T-cell (primary cell): ENCODE results near the gene PARD3. TPM values are rescaled to one million over a fixed set of nuclear protein-coding genes. Genes with fewer than 3 reads are reported as not detected.

Experiments
- ATAC-seq, 4 experiments: fragments of 200-7000 bp in 3 of 4; fragments of 150-1000 bp in 1 of 4; cut with Tn5 transposase; replicated peaks in 1 of 4; 1 replicate in 3 of 4; 2 replicates in 1 of 4; pipeline ENCODE4 v1.10.0; 2021; ENCODE audit warnings: moderate library complexity in 3 of 4, mild to moderate bottlenecking in 2 of 4, moderate number of reproducible peaks in 1 of 4
- CTCF ChIA-PET, 2 donors: fragments of 300-600 bp; sonication (Branson Sonifier 250); formaldehyde crosslinking; loops; one replicate each; lab custom pipeline; 2022; ENCODE audit warnings: antibody characterized with exemption in 2 of 2; lab: Charles Lee
- POLR2A ChIA-PET, 2 donors: fragments of 300-600 bp; sonication (Branson Sonifier 250); formaldehyde crosslinking; loops; one replicate each; lab custom pipeline; 2022; ENCODE audit warnings: antibody characterized with exemption in 2 of 2; lab: Charles Lee
- DNase-seq, 35 experiments: peaks; one replicate each; pipeline versions ENCODE4 v3.0.0 to v3.0.0-alpha.2; 2013 to 2023
- H3K27ac ChIP-seq: one replicate; pipeline ENCODE4 v1.5.1; 2013; ENCODE audit warnings: low read length
- H3K27me3 ChIP-seq, 2 experiments: replicated peaks in 1 of 2; 1 replicate in 1 of 2; 2 replicates in 1 of 2; pipeline versions ENCODE4 v1.6.1 to v1.7.0; 2013; ENCODE audit warnings: low read length in 1 of 2, mixed read lengths in 1 of 2; ENCODE audit not compliant: control insufficient read depth in 2 of 2, insufficient read depth in 2 of 2; ENCODE audit errors: extremely low read depth in 1 of 2
- H3K36me3 ChIP-seq, 2 donors: 1 replicate in 1 of 2; 2 replicates in 1 of 2; pipeline versions ENCODE4 v1.6.1 to v1.7.0; 2013; ENCODE audit warnings: low read length in 1 of 2; ENCODE audit not compliant: control insufficient read depth in 2 of 2, insufficient read depth in 1 of 2; ENCODE audit errors: extremely low read depth in 1 of 2
- H3K4me1 ChIP-seq, 2 experiments: 1 replicate in 1 of 2; 2 replicates in 1 of 2; pipeline versions ENCODE4 v1.6.1 to v1.7.0; 2013; ENCODE audit warnings: low read length in 2 of 2, mixed read lengths in 1 of 2; ENCODE audit not compliant: insufficient read depth in 2 of 2, control insufficient read depth in 1 of 2; ENCODE audit errors: extremely low read depth in 1 of 2
- H3K4me3 ChIP-seq, 2 donors: 1 replicate in 1 of 2; 2 replicates in 1 of 2; pipeline versions ENCODE4 v1.5.1 to v1.7.0; 2013; ENCODE audit warnings: mild to moderate bottlenecking in 2 of 2, low read length in 1 of 2, moderate library complexity in 1 of 2; ENCODE audit not compliant: control insufficient read depth in 1 of 2; ENCODE audit errors: extremely low read depth in 1 of 2
- H3K9me3 ChIP-seq: 2 replicates; pipeline ENCODE4 v1.7.0; 2013
- H3K27ac Mint-ChIP-seq, 2 donors: one replicate each; pipeline ENCODE4 v1.8.0; 2020 to 2021; ENCODE audit warnings: mild to moderate bottlenecking in 2 of 2, mixed read lengths in 2 of 2
- H3K27me3 Mint-ChIP-seq, 2 donors: one replicate each; pipeline ENCODE4 v1.8.0; 2021 to 2022; ENCODE audit warnings: mixed read lengths in 2 of 2
- H3K36me3 Mint-ChIP-seq: one replicate; pipeline ENCODE4 v1.8.0; 2021; ENCODE audit warnings: mixed read lengths
- H3K4me1 Mint-ChIP-seq, 3 donors: one replicate each; pipeline ENCODE4 v1.8.0; 2020 to 2022; ENCODE audit warnings: mixed read lengths in 3 of 3, mild to moderate bottlenecking in 1 of 3
- H3K4me3 Mint-ChIP-seq, 3 donors: one replicate each; pipeline ENCODE4 v1.8.0; 2020 to 2022; ENCODE audit warnings: mild to moderate bottlenecking in 3 of 3, mixed read lengths in 3 of 3, moderate library complexity in 3 of 3
- H3K9me3 Mint-ChIP-seq, 3 donors: one replicate each; pipeline ENCODE4 v1.8.0; 2020 to 2022; ENCODE audit warnings: mixed read lengths in 3 of 3
- WGBS: methylation state at CpG from one replicate; pipeline ENCODE4 v1.1.5; 2013; ENCODE audit warnings: missing lambda C conversion rate; ENCODE audit not compliant: insufficient coverage; 5-methylcytosine and 5-hydroxymethylcytosine counted together
- total RNA-seq, 35 experiments: library from RNA in 6 of 35; stranded (reverse) in 6 of 35; fragments of 120-200 nt in 1 of 35; gene quantifications; one replicate each; pipeline versions ENCODE4 v1.2.1 to v1.2.4 and lab custom pipeline; 2013 to 2026

Gene PARD3
- total RNA-seq, 5 donors from 2014 or later (not counting 1 experiment from before 2014, with no cell fraction given): 0.36 to 0.92 (median 0.65) TPM

DNA sequence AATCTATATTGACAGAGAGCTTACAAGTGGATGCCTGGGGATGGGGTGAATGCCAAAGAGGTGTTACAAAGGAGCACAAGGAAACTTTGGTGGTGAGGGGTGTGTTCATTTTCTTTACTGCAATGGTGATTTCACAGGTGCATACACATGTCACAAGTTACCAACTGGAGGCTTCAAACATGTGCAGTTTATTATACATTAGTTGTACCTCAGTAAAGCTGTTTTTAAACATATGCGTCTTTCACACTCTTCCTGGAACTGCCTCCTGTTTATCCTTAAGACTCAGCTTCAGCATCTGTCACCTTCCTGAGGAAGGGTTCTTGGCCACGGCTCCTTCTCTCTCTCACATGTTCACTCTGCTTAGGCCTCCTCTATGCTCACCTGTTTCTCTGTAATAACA lies 731.5 kb downstream of the PARD3 start:
- ATAC-seq (no peak), DNase-seq (no peak)
- Histone ChIP-seq H3K36me3 (no peaks in the 10 kb centered on the region), H3K27ac (no peak overlapping the region), H3K27me3 (peaks cover 0 to 5% of the 10 kb centered on the region in 2 experiments), H3K4me1 (no peaks in the 10 kb centered on the region), H3K4me3 (no peak overlapping the region), H3K9me3 (no peaks in the 10 kb centered on the region)
- no peaks in the 10 kb centered on the region for H3K4me1 Mint-ChIP-seq
- no peak overlapping the region for H3K27ac Mint-ChIP-seq
- H3K36me3 Mint-ChIP-seq: no peaks in the 10 kb centered on the region
- ChIA-PET CTCF (no interaction called here), POLR2A (no interaction called here)
- WGBS: no CpG with 5 or more reads among the region's 2 CpGs
- no peak overlapping the region for H3K4me3 Mint-ChIP-seq
- H3K27me3 Mint-ChIP-seq: no peaks in the 10 kb centered on the region
- peaks cover 0 to 6% (median 4%) of the 10 kb centered on the region in 3 donors for H3K9me3 Mint-ChIP-seq

DNA sequence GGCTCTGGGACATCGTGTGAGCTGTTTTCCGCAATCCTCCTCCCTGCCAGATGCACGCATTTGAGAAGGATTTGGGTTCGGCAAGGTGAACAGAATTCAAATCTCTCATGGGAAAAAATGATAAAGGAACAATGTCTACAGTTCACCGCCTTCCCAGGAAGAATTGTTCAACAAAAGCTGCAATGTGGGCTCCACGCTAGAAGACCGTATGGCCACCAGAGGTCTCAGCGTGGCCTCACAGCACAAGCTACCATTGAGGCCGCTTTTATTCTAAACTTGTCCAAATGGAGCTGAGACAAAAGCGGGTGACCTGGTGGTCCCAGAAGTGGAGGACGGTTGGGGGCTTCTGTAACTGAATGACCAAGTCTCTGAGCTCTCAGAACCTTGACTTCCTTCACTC lies 733.1 kb downstream of the PARD3 start:
- no peaks in the 10 kb centered on the region for H3K9me3 ChIP-seq
- H3K36me3 ChIP-seq: no peaks in the 10 kb centered on the region
- no peak for ATAC-seq
- 82% methylated on average over 7 of the region's 11 CpGs for WGBS
- H3K27ac ChIP-seq: no peak overlapping the region
- H3K4me3 ChIP-seq: no peak overlapping the region
- H3K36me3 Mint-ChIP-seq: no peaks in the 10 kb centered on the region
- H3K27ac Mint-ChIP-seq: no peak overlapping the region
- peaks cover 0 to 5% of the 10 kb centered on the region in 2 experiments for H3K27me3 ChIP-seq
- no peaks in the 10 kb centered on the region for H3K4me1 Mint-ChIP-seq
- no peaks in the 10 kb centered on the region for H3K27me3 Mint-ChIP-seq
- peaks cover 0 to 6% (median 4%) of the 10 kb centered on the region in 3 donors for H3K9me3 Mint-ChIP-seq
- DNase-seq: no peak
- H3K4me3 Mint-ChIP-seq: no peak overlapping the region
- POLR2A ChIA-PET: no interaction called here
- H3K4me1 ChIP-seq: no peaks in the 10 kb centered on the region
- CTCF ChIA-PET: no interaction called here

DNA sequence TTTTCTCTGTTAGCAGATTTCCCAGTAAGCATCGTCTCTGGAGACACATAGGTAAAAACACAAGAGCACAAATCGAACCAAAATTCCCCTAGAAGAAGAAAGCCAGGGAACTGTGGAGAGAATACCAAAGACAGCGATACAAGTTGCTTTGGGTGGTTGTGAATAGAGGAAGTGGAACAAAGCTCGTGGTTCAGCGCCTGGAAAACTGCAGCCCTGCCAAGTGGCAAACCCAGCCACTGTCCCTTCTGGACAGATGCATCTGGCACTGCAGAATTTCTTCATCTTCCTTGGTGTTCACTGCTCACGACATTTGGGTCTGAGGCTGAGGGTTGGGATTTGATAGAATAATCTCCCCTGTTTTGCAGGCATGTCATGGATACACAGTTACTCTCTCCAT lies 733.8 kb downstream of the PARD3 start:
- H3K27ac ChIP-seq: no peak overlapping the region
- Mint-ChIP-seq H3K27me3 (no peaks in the 10 kb centered on the region), H3K9me3 (peaks cover 0 to 6% (median 4%) of the 10 kb centered on the region in 3 donors), H3K4me1 (no peaks in the 10 kb centered on the region), H3K36me3 (no peaks in the 10 kb centered on the region), H3K4me3 (no peak overlapping the region), H3K27ac (no peak overlapping the region)
- H3K4me1 ChIP-seq: no peaks in the 10 kb centered on the region
- 29% methylated on average over 3 of the region's 6 CpGs for WGBS
- CTCF ChIA-PET: no interaction called here
- DNase-seq (no peak), ATAC-seq (no peak)
- H3K4me3 ChIP-seq: no peak overlapping the region
- H3K36me3 ChIP-seq: no peaks in the 10 kb centered on the region
- H3K27me3 ChIP-seq: peaks cover 0 to 5% of the 10 kb centered on the region in 2 experiments
- POLR2A ChIA-PET: no interaction called here
- H3K9me3 ChIP-seq: no peaks in the 10 kb centered on the region

DNA sequence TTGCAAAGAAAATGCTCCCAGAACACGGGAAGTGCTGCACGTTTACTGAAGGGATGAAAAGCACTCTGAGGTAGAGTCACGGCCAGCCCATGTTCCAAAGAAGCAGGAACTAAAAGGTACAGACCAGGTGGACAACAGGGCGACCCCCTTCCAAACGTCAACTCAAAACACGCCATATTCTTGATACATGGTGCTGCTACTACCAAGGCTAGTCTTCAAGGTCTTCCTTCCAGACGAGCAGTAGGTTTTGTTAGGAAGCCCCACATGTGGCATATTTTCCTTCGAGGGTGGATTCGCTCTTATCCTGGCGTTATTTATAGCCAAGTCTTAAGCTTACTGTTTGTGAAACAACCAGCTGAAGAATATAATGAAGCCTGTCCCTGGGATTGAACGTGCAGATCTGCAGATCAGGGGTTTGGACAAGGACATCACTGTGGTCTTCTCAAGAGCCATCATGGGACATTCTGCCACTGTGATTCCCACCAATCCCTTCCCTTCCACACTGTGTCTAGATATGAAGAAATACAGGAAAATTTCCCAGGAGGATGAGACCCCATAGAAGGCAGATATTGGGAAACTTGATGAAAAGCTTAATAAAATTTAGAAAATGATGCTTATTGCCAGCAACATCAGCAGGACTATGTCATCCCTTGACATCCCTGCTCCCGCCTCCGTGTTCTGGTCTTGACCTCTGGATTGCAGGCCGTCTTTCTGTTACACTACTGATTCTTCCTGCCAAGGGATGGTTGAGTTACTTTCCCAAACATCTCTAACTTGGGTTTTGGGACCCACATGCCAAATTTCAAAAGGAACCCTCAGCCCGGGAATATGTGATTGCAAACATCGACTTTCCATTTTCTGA lies 734.4 kb downstream of the PARD3 start:
- Histone ChIP-seq H3K27me3 (peaks cover 0 to 5% of the 10 kb centered on the region in 2 experiments), H3K36me3 (no peaks in the 10 kb centered on the region), H3K4me3 (no peak overlapping the region), H3K27ac (no peak overlapping the region), H3K9me3 (no peaks in the 10 kb centered on the region), H3K4me1 (no peaks in the 10 kb centered on the region)
- POLR2A ChIA-PET: no interaction called here
- no peaks in the 10 kb centered on the region for H3K27me3 Mint-ChIP-seq
- no peak overlapping the region for H3K4me3 Mint-ChIP-seq
- CTCF ChIA-PET: no interaction called here
- ATAC-seq (no peak), DNase-seq (no peak)
- H3K4me1 Mint-ChIP-seq: no peaks in the 10 kb centered on the region
- H3K27ac Mint-ChIP-seq: no peak overlapping the region
- H3K9me3 Mint-ChIP-seq: peaks cover 0 to 6% (median 4%) of the 10 kb centered on the region in 3 donors
- 83% methylated on average over 16 of the region's 16 CpGs for WGBS
- H3K36me3 Mint-ChIP-seq: no peaks in the 10 kb centered on the region

DNA sequence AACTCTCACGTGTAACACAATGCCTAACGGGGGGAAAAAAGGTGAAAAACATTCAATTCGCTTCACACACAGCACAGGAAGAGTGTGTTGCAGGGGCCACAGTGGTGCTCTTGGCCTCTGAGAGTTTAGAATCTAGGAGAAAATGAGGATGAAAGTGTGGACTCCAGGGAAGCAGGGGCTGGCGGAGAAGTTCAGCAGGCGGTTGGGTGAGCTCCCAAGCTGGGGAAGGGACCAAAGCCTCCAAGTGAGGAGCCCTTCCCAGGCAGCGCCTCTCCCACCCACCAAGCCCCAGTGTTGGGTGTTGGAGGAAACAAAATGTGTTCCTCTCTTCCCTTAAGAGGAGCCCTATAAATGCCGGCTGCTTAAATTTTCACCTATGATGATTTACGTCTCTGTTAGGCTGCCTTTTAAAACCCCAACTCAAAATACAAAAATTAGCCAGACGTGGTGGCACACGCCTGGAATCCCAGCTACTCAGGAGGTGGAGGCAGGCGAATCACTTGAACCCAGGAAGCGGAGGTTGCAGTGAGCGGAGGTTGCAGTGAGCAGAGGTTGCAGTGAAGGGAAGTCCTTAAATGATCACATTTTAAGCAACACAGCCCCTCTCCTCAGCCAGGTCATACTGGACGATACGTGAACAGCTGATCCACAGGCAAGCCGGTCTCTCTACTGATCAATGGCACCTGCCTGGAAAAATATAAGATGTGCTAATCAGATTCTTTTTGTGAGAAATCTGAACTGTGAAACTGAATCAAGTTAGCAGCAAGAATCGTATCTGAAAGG lies 735.2 kb downstream of the PARD3 start:
- Histone ChIP-seq H3K36me3 (no peaks in the 10 kb centered on the region), H3K4me1 (no peaks in the 10 kb centered on the region), H3K9me3 (no peaks in the 10 kb centered on the region), H3K4me3 (no peak overlapping the region), H3K27ac (no peak overlapping the region), H3K27me3 (peaks cover 0 to 5% of the 10 kb centered on the region in 2 experiments)
- ChIA-PET CTCF (no interaction called here), POLR2A (no interaction called here)
- H3K27me3 Mint-ChIP-seq: no peaks in the 10 kb centered on the region
- no peaks in the 10 kb centered on the region for H3K4me1 Mint-ChIP-seq
- ATAC-seq: no peak
- no peak for DNase-seq
- peaks cover 0 to 6% (median 4%) of the 10 kb centered on the region in 3 donors for H3K9me3 Mint-ChIP-seq
- 91% methylated on average over 7 of the region's 17 CpGs for WGBS
- no peaks in the 10 kb centered on the region for H3K36me3 Mint-ChIP-seq
- H3K4me3 Mint-ChIP-seq: no peak overlapping the region
- H3K27ac Mint-ChIP-seq: no peak overlapping the region

DNA sequence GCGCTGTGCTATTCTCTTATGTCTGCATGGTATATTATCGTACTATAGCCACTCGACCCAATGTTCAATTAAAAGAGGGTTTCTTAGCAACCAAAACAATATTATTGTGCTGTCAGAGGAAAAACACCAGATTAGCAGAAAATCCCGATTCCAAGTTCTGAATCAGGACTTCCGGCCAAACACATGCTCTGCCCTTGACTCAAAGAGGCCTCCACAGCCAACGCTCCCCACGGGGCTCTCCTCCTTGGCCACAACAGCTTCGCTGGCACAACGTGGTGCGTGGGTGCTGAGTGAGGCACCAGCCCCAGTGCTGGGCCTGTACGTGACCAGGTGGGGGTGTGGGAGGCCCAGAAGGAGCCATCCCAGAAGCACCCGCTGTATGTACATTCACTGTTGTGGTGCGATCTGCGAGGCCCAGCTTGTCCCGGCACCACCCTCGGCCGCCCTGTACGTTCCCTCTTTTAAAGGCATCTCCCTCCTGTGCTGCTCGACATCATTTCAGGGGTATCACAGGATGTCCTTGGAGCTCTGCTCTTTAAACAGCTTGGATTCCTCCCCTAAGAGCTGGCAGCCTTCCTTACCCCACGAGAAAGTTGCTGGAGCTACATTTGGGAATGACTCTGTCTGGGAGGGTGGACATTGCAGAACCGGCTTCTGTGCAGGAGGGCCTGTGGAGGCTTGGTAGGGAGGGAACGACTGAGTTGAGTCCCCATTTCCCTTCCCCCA lies 736.2 kb downstream of the PARD3 start:
- no peak for DNase-seq
- Mint-ChIP-seq H3K4me1 (no peaks in the 10 kb centered on the region), H3K9me3 (peaks cover 0 to 5% (median 4%) of the 10 kb centered on the region in 3 donors), H3K4me3 (no peak overlapping the region), H3K27me3 (no peaks in the 10 kb centered on the region), H3K36me3 (no peaks in the 10 kb centered on the region), H3K27ac (no peak overlapping the region)
- ChIA-PET POLR2A (no interaction called here), CTCF (interaction anchor here in 1 of 2 donors (0.8 kb wide), 1 partner anchor 69 kb away, joined by 3 read pairs; no protein-coding TSS in a partner anchor)
- Histone ChIP-seq H3K4me1 (no peaks in the 10 kb centered on the region), H3K9me3 (no peaks in the 10 kb centered on the region), H3K4me3 (no peak overlapping the region), H3K27me3 (peaks cover 0 to 5% of the 10 kb centered on the region in 2 experiments), H3K27ac (no peak overlapping the region), H3K36me3 (no peaks in the 10 kb centered on the region)
- 93% methylated on average over 14 of the region's 22 CpGs for WGBS
- no peak for ATAC-seq
